Stimulated activated CD8-positive, alpha-beta memory T cell treated with anti-CD3 and anti-CD28 coated beads, Interleukin-12 subunit alpha, Interleukin-12 subunit beta, amount 100 ng/mL, for 4 hours (primary cell): ENCODE data around the gene PDLIM4.

ENCODE experiments used
- DNase-seq: peaks from one replicate; pipeline ENCODE4 v3.0.0-alpha.2; 2020; ENCODE audit warnings: low read depth

The PDLIM4 gene

DNA sequence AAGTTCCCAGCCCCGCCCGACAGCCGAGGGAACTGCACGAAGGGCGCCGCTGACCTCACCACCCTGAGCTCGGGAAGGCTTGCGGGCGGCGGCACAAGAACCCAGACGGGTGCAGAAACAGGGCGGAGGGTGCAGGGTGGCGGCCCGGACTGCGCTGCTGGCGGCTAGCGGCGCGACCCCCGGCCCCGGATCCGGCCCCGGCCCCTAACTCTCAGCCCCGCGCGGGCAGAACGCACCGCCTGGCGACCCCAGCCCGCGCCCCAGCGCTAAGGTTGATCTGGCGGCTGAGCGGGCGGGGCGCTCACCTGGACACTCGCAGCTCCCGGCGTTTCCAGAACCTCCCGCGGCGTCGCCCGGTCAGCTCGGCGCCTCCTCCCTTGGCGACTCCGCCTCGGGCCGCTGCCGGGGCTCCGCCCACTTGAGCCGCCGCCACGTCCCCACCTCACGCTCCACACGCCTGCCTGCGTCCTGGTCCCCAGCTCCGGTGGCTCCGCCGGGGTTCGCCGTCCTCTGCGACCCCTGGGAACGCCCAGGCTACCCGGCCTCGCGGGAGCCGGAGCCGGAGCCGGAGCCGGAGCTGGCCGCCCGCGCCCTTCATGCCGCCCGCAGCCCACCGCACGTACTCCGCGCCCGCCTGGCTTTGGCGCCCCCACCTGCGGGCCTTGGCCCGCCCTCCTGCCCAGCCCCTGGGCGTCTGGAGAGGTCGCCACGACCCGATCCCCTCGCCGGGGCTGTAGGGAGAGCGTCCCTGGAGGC is 29.8 kb upstream of the PDLIM4 start, which contains the start of gene P4HA2:
TSS of gene P4HA2 (minus strand) at position 369 of the 756 bp plus-strand sequence. CDS start 9,227 bp downstream, outside the sequence.
- DNase-seq, result peak; percentile 6

DNA sequence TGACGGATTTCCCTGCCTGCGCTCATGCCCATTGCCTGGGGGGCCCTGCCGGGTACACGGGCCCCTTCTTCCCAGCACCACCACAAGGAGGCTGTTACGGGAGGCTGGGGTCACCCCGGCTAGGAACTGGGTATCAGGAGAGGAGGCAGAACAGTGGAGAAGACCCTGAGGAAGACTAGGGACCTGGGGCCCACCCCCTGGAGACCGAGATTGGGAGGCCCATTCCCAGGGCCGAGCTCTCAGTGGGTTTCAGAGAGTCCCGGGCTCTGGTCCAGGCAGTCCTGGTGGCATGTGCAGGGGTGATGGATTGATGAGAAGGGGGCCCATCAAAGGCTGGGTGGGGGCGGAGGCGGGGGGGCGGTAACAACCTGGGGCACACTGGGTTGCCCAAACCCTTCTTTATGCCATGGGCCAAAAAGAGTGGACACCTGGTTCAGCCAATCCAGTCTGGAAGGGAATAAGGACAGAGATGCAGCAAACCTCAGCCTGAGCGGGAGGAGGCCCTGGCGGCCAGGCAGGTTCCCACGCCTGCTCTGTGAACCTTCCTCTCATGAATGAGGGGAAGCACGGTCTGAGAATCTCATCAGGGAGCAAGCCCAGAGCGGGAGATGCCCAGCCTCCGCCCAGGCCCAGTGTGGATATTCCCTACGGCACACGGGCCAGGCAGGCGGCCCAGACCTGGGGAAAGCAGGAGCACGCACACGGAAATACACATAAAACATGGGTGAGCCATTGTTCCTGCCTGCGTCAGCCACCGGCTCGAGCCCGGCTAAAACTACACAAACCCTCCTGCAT is 29.1 kb upstream of the PDLIM4 start:
- DNase-seq, result no peak

GRCh38 chr5:132229236-132229635 is 28.3 kb upstream of the PDLIM4 start:
- no peak for DNase-seq

DNA sequence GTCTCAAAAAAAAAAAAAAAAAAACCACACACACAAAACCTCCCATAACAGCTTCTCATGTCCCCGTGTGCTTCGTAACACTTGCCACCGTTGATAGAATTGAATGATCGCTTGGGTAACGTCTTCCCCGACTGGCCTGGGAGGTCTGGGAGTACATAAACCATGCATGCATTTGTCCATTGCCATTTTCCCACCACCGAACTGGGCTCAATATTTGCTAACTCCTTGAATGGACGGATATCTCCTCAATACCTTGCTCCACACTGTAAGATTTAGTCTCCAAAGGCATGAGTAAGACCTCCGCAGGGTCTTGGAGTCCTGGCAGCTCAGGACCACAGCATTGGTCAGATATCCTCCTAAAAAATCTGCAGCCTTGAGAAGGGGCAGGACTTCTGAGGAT is 26.6 kb upstream of the PDLIM4 start:
- DNase-seq, result no peak

GRCh38 chr5:132232465-132232864 is 25.0 kb upstream of the PDLIM4 start:
- DNase-seq, result no peak

DNA sequence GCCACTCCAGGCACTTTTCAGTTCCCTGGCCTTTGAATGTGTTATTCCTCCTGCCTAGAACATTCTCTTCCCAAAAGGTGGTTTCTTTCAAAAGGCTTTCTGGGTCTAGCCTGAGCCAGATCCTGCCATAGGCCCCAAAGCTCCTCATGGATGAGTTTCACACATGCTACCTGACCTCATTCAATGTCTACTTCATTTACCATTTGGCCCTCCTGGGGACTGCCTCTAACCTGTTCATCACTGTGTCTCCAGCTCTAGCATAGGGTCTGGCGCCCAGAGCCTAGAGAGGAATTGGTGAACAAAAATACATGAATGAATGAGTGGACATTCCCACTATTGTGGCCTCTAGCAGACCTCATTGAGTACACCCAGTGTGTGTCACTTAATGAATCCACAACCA is 24.4 kb upstream of the PDLIM4 start:
- no peak for DNase-seq

DNA sequence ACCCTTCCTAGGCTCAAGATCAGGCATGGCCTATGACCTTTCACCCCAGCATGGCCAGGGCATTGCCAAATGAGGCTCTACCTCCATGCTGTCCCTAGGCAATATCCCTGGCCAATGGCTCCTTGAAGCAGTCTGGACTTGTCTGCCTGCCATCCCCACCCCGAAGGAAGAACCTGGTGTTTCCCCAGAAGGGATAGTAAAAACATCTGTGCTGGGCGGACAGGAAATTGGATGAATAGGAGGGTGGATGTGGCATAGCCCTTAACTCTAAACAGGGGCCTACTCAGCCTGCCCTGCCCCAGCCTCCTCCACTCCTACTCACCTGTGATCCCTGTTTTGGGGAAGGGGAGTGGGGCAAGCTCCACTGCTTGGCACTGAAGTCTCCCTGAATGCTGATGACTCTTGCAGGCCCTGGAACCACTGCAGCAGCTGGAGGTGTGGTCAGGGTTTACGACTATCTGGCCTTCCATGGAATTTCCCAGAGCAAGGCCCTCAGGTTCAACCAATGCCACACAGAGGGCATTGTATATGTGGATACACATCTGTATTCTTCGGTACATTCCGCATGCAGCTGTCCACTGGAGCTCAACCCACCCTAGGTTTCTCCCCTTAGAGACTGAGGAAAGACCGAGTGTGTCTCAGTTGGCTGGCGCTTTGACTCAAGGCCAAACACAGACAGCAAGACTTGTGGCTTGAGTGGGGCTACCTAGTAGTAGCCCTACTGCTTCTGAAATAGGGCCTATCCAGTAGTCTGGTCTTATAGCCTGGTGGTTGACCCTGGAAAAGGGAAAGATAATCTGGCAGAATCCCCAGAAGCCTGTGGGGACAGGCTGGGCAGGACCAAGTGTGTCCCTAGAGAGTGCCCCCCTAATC is 23.4 kb upstream of the PDLIM4 start:
- no peak for DNase-seq

DNA sequence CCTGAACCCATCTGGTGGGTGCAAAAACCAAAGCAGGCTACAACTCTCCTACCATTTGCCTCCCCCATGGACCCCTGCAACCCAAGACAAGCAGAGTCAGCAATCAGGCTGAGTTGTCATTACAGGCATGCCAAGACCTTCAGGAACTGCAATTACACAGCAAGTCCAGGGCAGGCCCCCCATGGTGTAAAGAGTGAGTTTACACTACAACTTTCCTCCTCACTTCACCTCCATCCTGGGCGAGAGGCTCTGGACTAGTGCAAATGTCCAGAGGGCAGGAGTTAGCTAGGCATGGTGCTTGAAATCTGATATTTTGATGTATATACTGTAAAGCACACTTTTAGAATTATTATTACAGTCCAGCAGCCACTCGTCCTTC is 22.8 kb upstream of the PDLIM4 start:
- no peak for DNase-seq

DNA sequence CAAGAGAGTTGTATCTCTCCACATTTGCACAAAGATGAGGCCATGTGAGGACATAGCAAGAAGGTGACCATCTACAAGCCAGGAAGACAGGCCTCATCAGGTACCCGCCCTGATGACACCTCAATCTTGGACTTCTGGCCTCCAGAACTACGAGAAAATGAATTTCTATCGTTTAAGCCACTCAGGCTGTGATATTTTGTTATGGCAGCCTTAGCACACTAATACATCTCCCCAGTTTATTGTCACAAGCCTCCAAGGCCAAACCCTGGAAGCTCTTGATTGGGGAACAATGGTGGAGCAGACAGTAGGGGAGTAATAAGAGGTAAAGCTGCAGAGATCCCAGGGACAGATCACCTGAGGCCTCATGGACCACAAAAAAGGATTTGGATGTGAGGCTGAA is 22.2 kb upstream of the PDLIM4 start:
- DNase-seq, result no peak

- DNase-seq, result no peak
These were observed 20.4 kb upstream of the PDLIM4 start for GRCh38 chr5:132237141-132237540.

DNA sequence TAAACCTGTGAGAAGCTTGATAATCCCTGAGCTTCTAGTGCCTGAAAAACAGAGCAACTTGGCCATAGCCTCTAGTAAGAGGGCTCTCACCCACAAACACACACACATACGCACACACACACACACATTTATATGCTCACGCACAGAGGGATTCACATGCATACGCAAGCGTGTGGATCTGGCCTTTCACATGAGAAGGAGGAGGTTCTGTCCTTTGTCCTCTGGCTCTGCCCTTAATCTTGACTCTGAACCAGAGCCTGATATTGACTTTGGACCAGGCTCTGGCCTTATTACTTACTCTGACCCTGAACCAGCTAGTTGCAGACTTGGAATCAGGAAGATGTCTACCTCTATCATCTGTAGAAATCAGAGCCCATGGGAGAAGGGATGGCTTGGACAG is 19.8 kb upstream of the PDLIM4 start:
- DNase-seq, result no peak

GRCh38 chr5:132238169-132238744 is 19.2 kb upstream of the PDLIM4 start:
- DNase-seq, result peak; percentile 43

GRCh38 chr5:132238901-132239500 is 18.5 kb upstream of the PDLIM4 start:
- no peak for DNase-seq

GRCh38 chr5:132239776-132240175 is 17.7 kb upstream of the PDLIM4 start:
- DNase-seq, result no peak

- no peak for DNase-seq
These were observed 14.0 kb upstream of the PDLIM4 start for GRCh38 chr5:132243366-132243977.

GRCh38 chr5:132245593-132245992 is 11.9 kb upstream of the PDLIM4 start:
- DNase-seq, result no peak

DNA sequence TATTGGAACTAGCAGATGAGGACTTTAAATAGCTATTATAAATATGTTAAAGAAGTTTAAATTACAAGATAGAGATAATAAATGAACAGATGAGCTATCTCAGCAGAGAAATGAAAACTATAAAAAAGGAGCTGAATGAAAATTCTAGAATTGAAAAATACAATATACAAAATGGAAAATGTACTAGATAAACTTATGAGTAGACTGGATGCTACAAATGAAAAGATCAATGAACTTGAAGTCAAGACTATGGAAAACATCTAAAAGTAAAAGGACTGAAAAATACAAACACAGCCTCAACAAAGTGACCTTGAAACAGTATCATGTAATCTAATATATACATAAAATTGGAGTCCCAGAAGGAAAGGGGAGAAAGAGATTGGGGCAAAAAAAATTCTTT is 10.7 kb upstream of the PDLIM4 start:
- DNase-seq, result no peak

GRCh38 chr5:132250547-132250946 is 6.9 kb upstream of the PDLIM4 start:
- DNase-seq, result no peak

GRCh38 chr5:132251220-132251725 is 6.2 kb upstream of the PDLIM4 start:
- DNase-seq, result no peak

GRCh38 chr5:132253008-132253441 is 4.5 kb upstream of the PDLIM4 start:
- no peak for DNase-seq
